ENCODE results near the gene H1-8.

Gene H1-8

DNA sequence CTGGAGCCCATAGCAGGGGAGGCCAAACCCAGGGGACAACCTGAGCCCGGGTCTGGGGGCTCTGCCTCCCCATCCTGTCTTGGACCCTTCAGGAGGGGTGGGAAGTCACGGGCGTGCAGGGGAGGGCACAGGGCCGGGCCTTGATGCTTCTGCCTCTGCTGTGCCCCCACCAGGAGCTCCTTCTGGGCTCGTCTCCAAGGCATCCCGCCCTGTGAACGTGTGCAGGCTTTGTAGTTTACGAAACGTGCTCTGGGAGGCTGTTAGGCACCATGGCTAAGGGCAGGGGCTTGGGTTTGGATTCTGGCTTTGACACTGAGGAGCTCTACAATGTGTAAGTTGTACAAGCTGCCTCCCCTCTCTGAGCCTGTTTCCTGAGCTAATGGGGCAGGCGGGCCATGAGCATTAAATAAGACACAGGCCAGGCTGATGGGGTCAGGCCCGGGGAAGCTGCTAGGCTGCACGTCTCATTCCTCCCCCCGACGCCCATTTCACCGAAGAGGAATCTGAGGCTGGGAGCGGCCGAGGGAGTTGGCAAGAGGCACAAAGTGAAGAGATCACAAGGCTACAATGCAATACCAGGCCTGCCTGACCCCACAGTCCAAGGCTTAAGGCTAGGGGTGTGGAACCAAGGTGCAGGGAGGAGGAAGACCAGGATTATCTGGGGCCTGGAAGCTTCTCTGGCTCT is 43.9 kb downstream of the H1-8 start:
- TF ChIP-seq, protein P1, sequence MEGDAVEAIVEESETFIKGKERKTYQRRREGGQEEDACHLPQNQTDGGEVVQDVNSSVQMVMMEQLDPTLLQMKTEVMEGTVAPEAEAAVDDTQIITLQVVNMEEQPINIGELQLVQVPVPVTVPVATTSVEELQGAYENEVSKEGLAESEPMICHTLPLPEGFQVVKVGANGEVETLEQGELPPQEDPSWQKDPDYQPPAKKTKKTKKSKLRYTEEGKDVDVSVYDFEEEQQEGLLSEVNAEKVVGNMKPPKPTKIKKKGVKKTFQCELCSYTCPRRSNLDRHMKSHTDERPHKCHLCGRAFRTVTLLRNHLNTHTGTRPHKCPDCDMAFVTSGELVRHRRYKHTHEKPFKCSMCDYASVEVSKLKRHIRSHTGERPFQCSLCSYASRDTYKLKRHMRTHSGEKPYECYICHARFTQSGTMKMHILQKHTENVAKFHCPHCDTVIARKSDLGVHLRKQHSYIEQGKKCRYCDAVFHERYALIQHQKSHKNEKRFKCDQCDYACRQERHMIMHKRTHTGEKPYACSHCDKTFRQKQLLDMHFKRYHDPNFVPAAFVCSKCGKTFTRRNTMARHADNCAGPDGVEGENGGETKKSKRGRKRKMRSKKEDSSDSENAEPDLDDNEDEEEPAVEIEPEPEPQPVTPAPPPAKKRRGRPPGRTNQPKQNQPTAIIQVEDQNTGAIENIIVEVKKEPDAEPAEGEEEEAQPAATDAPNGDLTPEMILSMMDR (IDR thresholded peaks at IDR 0.05; ENCODE audit: low read depth, low read length, missing control alignments), result no peak
- DNase-seq (ENCODE audit: extremely low read depth, low read depth), result no peak
- no peak overlapping the region for H3K4me3 ChIP-seq (replicated peaks; ENCODE audit: low read depth, low read length)

DNA sequence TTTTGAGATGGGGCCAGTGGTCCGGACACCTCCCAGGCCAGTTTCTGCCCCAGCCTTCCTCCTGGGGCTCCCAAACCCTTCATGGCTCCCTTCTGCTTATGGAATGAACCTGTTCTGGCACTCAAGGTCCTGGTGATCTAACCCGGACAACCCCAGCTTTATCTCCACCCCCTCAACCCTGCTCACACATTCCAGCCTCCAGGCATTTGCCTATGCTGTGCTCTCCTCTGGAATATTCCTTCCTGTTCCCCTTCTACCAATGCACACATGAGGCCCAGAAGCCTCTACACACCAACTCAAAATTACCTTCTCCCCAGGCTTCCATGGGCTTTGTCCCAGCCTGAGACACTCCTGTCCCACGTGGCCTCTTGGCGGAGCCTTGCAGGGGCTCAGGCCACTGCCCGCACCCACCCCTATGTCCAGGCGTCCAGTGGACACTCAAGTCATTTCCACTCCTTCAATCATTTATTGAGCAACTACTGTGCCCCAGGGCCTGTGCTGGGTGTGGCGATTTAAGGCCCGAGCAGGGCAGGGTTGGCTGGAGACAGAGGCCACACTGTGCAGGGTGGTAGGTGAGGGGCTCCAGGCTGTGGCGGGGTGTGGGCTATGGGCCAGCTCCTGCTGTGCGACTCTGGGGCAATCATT is 44.7 kb downstream of the H1-8 start:
- no peak overlapping the region for H3K4me3 ChIP-seq (replicated peaks; ENCODE audit: low read depth, low read length)
- TF ChIP-seq, protein P1 (IDR thresholded peaks at IDR 0.05; ENCODE audit: low read depth, low read length, missing control alignments), result no peak
- no peak for DNase-seq (ENCODE audit: extremely low read depth, low read depth)

DNA sequence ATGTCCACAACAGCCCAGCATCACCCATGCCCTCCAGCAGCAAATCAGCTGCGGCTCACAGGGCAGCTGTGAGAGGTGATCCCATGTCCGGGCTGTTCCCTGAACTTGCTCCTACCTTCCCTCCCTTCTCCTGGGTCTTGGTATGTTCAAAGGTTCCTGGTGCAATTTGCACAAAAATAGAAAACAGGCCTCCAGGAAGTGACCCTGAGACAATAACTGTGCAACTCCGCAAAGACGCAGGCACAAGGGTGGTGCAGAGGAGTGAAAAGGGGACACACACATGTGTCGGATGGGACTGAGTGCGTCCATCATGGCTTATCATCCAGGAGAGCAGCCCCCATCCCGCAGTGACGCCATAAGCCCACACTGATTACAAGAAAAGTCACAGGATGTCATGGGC is 47.2 kb downstream of the H1-8 start:
- DNase-seq (ENCODE audit: extremely low read depth, low read depth), result no peak
- TF ChIP-seq, protein P1 (IDR thresholded peaks at IDR 0.05; ENCODE audit: low read depth, low read length, missing control alignments), result no peak
- H3K4me3 ChIP-seq (replicated peaks; ENCODE audit: low read depth, low read length), result no peak overlapping the region

DNA sequence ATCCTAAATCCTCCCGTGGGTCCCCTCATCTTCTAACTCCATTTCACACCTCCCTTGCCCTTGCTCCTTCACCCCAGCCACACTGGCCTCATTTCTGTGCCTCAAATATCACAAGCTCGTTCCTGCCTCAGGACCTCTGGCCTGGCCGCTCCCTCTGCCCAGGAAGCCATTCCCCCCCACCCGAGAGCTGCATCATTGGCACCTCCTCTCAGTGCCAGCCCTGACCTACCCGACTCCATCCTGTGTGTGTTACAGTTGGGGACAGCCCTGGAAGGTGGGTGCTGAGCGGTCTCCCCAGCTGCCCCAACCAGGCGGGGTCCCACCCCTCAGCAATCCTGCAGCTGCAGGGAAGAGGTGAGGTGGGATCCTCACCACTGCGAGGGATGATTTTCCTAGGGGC is 49.0 kb downstream of the H1-8 start:
- no peak for DNase-seq (ENCODE audit: extremely low read depth, low read depth)
- TF ChIP-seq, protein P1 (IDR thresholded peaks at IDR 0.05; ENCODE audit: low read depth, low read length, missing control alignments), result no peak
- no peak overlapping the region for H3K4me3 ChIP-seq (replicated peaks; ENCODE audit: low read depth, low read length)

DNA sequence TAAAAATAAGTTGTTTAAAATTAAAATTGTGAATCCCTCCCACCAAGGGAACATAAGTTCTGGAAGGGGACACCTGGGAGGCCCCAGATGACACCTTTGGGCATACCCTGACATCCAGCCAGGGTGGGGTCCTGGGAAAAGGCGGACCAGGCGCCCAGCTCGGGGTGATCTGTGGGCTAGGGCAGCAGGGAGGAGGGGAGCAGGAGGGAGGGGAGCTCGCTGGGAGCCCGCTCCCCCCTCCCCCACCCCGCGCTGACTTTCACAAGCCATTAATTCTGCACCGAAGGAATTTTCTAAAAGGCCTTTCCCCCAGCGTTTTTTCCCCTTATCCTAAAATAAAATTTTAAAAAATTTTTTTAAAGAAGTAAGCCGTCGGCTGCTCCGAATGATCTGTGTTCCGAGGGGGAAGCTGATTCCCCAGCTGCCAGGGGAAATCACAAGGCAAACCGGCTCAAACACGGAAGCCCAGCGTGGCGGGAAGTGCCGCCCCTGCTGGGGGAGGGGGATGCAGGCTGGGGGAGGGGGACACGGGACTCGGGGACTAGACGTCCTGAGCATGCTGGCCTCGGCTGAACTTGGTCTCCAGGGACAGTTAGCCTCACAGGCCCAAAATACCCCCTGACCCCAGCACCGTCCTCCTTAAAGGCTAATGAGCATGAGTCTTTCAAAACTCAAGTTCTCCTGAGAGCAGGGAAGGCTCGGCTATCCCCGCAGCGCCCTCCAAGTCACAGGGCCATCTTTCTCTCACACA is 49.6 kb downstream of the H1-8 start:
- no peak for DNase-seq (ENCODE audit: extremely low read depth, low read depth)
- no peak overlapping the region for H3K4me3 ChIP-seq (replicated peaks; ENCODE audit: low read depth, low read length)
- TF ChIP-seq, protein P1 (IDR thresholded peaks at IDR 0.05; ENCODE audit: low read depth, low read length, missing control alignments), result no peak

DNA sequence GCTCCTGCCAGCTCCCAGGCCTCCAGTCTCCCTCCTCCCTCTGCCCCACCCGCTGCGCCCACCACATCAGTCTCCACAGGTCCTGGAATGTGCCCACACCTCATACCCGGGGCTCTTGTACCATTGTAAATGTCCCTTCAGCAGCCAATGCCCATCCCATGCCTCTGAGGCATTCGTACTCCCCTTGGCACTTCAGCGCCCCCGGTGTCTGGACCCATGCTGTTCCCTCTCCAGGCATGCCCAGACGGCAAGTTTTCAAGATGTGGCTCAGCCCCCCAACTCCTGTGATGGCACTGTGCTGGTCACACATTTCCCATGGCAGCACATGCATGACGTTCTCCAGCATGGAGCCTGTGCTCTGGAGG is 50.2 kb downstream of the H1-8 start:
- TF ChIP-seq, protein P1 (IDR thresholded peaks at IDR 0.05; ENCODE audit: low read depth, low read length, missing control alignments), result peak; percentile 4
- no peak overlapping the region for H3K4me3 ChIP-seq (replicated peaks; ENCODE audit: low read depth, low read length)
- DNase-seq (ENCODE audit: extremely low read depth, low read depth), result no peak

All from HFF-Myc (cell line).